Gastrocnemius medialis (tissue), 4 donors: ENCODE data around the gene OPCML.

Source experiments
- CTCF ChIP-seq, 5 experiments: fragments of 450-650 bp in 3 of 5; fragments of 200-600 bp in 2 of 5; sonication (generic) in 2 of 5; IDR thresholded peaks in 4 of 5; conservative IDR thresholded peaks in 1 of 5; 1 replicate in 4 of 5; 2 replicates in 1 of 5; pipeline ENCODE4 v1.5.1; 2016 to 2019; ENCODE audit warnings: antibody characterized with exemption in 5 of 5, mild to moderate bottlenecking in 3 of 5, moderate library complexity in 3 of 5
- POLR2A ChIP-seq, 2 donors: fragments of 450-650 bp; IDR thresholded peaks; one replicate each; pipeline ENCODE4 v1.6.1; 2017; ENCODE audit warnings: antibody characterized with exemption in 2 of 2, mild to moderate bottlenecking in 2 of 2, moderate library complexity in 2 of 2

- no peak for TF ChIP-seq POLR2A (IDR thresholded peaks at IDR 0.05)
- TF ChIP-seq CTCF (IDR thresholded peaks at IDR 0.05 in 4 of 5, conservative IDR thresholded peaks at IDR 0.05 in 1 of 5) = no peak
These were observed 660.1 kb downstream of the OPCML start for GRCh38 chr11:132872211-132872610.
